HCT116 (cell line): ENCODE data around the gene ZNRF2. TPM values are rescaled to one million over a fixed set of nuclear protein-coding genes. Genes with fewer than 3 reads are reported as not detected.

Experiments used
- ATAC-seq: fragments of 200-7000 bp; cut with Tn5 transposase; 2 replicates; pipeline ENCODE4 v1.9.1; 2020; ENCODE audit warnings: mild to moderate bottlenecking, moderate library complexity
- BruUV-seq: library from RNA; stranded (reverse); fragments of 400-500 nt; replicated peaks from 2 replicates; lab custom pipeline; 2021; lab: Mats Ljungman, UMichigan
- CTCF ChIA-PET: fragments of 300-600 bp; sonication (Branson Sonifier 250); formaldehyde crosslinking; loops from one replicate; lab custom pipeline; 2021; ENCODE audit warnings: antibody characterized with exemption; lab: Charles Lee
- POLR2A ChIA-PET: fragments of 300-600, 350-600 bp; sonication (Branson Sonifier 250); formaldehyde crosslinking; loops from one replicate; lab custom pipeline; 2021; ENCODE audit warnings: antibody characterized with exemption; lab: Charles Lee
- RAD21 ChIA-PET, 2 experiments: fragments of 300-600 bp; sonication (Branson Sonifier 250); formaldehyde crosslinking; loops; one replicate each; lab custom pipeline; 2023; ENCODE audit warnings: low total read pairs in 2 of 2; ENCODE audit not compliant: uncharacterized antibody in 2 of 2, unreplicated experiment in 2 of 2, low non-redundant PET in 1 of 2; lab: Charles Lee
- DNase-seq: peaks from one replicate; pipeline ENCODE4 v3.0.0-alpha.2; 2010; ENCODE audit warnings: low read depth, low spot score
- H2AFZ ChIP-seq: fragments of 200-600 bp; shearing (Covaris generic), sonication (generic); 2 replicates; pipeline ENCODE4 v1.6.1; 2017; ENCODE audit warnings: low read depth, mixed run types, mixed read lengths, antibody characterized with exemption, low read length; ENCODE audit not compliant: poor library complexity, severe bottlenecking
- H3K27ac ChIP-seq: 2 replicates; pipeline ENCODE4 v1.5.1; 2012; ENCODE audit warnings: low read depth, low read length
- H3K27me3 ChIP-seq: fragments of 200-600 bp; sonication (generic); 2 replicates; pipeline ENCODE4 v1.6.1; 2016; ENCODE audit warnings: mixed run types, low read length, mixed read lengths; ENCODE audit not compliant: insufficient read depth
- H3K36me3 ChIP-seq, 2 experiments: fragments of 200-500 bp in 1 of 2; fragments of 200-600 bp in 1 of 2; sonication (Bioruptor generic) in 1 of 2; sonication (generic) in 1 of 2; 2 replicates each; pipeline versions ENCODE4 v1.5.1 to v1.6.1; 2014 to 2016; ENCODE audit warnings: low read length in 2 of 2, inconsistent platforms in 1 of 2, mixed read lengths in 1 of 2, mixed run types in 1 of 2; ENCODE audit not compliant: insufficient read depth in 2 of 2, control insufficient read depth in 1 of 2
- H3K4me1 ChIP-seq, 2 experiments: fragments of 200-600 bp in 1 of 2; sonication (generic) in 1 of 2; 2 replicates each; pipeline versions ENCODE4 v1.5.1 to v1.6.1; 2012 to 2017; ENCODE audit warnings: low read length in 2 of 2, inconsistent platforms in 1 of 2, mild to moderate bottlenecking in 1 of 2, mixed read lengths in 1 of 2, mixed run types in 1 of 2, moderate library complexity in 1 of 2; ENCODE audit not compliant: insufficient read depth in 2 of 2, control insufficient read depth in 1 of 2
- H3K4me2 ChIP-seq: fragments of 200-600 bp; sonication (generic); 2 replicates; pipeline ENCODE4 v1.6.1; 2017; ENCODE audit warnings: mixed run types, low read length, mixed read lengths
- H3K4me3 ChIP-seq, 2 experiments: fragments of 200-600 bp in 1 of 2; sonication (generic) in 1 of 2; replicated peaks in 1 of 2; 2 replicates each; pipeline ENCODE4 v1.5.1; 2011 to 2016; ENCODE audit warnings: low read length in 2 of 2, control low read depth in 1 of 2, low read depth in 1 of 2, mild to moderate bottlenecking in 1 of 2, mixed read lengths in 1 of 2, mixed run types in 1 of 2
- H3K79me2 ChIP-seq: fragments of 200-600 bp; sonication (generic); 2 replicates; pipeline ENCODE4 v1.6.1; 2017; ENCODE audit warnings: mild to moderate bottlenecking, mixed run types, low read length, moderate library complexity, mixed read lengths; ENCODE audit not compliant: insufficient read depth
- H3K9ac ChIP-seq: fragments of 200-600 bp; sonication (generic); 2 replicates; pipeline ENCODE4 v1.6.1; 2016; ENCODE audit warnings: low read length, mixed read lengths
- H3K9me2 ChIP-seq: fragments of 200-600 bp; sonication (generic), shearing (Covaris generic); 2 replicates; pipeline ENCODE4 v1.6.1; 2017; ENCODE audit warnings: mixed run types, mild to moderate bottlenecking, moderate library complexity; ENCODE audit not compliant: insufficient read depth
- H3K9me3 ChIP-seq, 2 experiments: fragments of 200-500 bp in 1 of 2; fragments of 200-600 bp in 1 of 2; sonication (Bioruptor generic) in 1 of 2; sonication (generic) in 1 of 2; 2 replicates each; pipeline ENCODE4 v1.6.1; 2014 to 2017; ENCODE audit warnings: low read length in 2 of 2, mixed read lengths in 2 of 2, inconsistent platforms in 1 of 2, low read depth in 1 of 2, mild to moderate bottlenecking in 1 of 2, mixed run types in 1 of 2, moderate library complexity in 1 of 2; ENCODE audit not compliant: control insufficient read depth in 1 of 2, insufficient read depth in 1 of 2
- H4K20me1 ChIP-seq: fragments of 200-600 bp; sonication (generic), shearing (Covaris generic); 2 replicates; pipeline ENCODE4 v1.6.1; 2017; ENCODE audit warnings: mixed run types, mild to moderate bottlenecking, moderate library complexity; ENCODE audit not compliant: insufficient read depth
- CTCF ChIP-seq, 3 experiments: fragments of 200-600 bp in 1 of 3; sonication (generic) in 1 of 3; IDR thresholded peaks in 2 of 3; conservative IDR thresholded peaks in 1 of 3; 2 replicates each; pipeline ENCODE4 v1.5.1; 2012 to 2017; ENCODE audit warnings: low read depth in 2 of 3, low read length in 2 of 3, antibody characterized with exemption in 1 of 3, borderline replicate concordance in 1 of 3, control low read depth in 1 of 3, mild to moderate bottlenecking in 1 of 3, mixed read lengths in 1 of 3, mixed run types in 1 of 3, moderate library complexity in 1 of 3; ENCODE audit not compliant: insufficient read depth in 1 of 3
- ELF1 ChIP-seq: IDR thresholded peaks from 2 replicates; pipeline ENCODE4 v1.6.1; 2012; ENCODE audit warnings: low read depth, borderline replicate concordance
- POLR2AphosphoS5 ChIP-seq: IDR thresholded peaks from 2 replicates; pipeline ENCODE4 v1.6.1; 2011; ENCODE audit warnings: mild to moderate bottlenecking, low read depth, low read length, moderate library complexity
- ZBTB33 ChIP-seq: IDR thresholded peaks from 2 replicates; pipeline ENCODE4 v1.6.1; 2011; ENCODE audit warnings: mild to moderate bottlenecking, low read length, moderate library complexity; ENCODE audit not compliant: insufficient replicate concordance; ENCODE audit errors: extremely low read depth
- ZNF274 ChIP-seq: fragments of 200-500 bp; sonication (Bioruptor generic); IDR thresholded peaks from 2 replicates; pipeline ENCODE4 v1.6.1; 2014; ENCODE audit warnings: mild to moderate bottlenecking, low read depth, low read length, inconsistent platforms
- intact Hi-C: fragments of 100-400 bp; cut with micrococcal nuclease; formaldehyde crosslinking; loops from 2 replicates; pipeline ENCODE4 v1.10.0; 2022
- total RNA-seq: library from RNA; stranded (reverse); gene quantifications from one replicate; pipeline ENCODE4 v1.2.1, GENCODE V29; 2021; ENCODE audit not compliant: unreplicated experiment
- TF ChIP-seq, protein P1 (sequence below): IDR thresholded peaks from 2 replicates; pipeline ENCODE4 v1.6.1; 2012; ENCODE audit warnings: low read depth

Gene ZNRF2
- total RNA-seq, 1 experiment from 2014 or later, result 10.2 TPM

DNA sequence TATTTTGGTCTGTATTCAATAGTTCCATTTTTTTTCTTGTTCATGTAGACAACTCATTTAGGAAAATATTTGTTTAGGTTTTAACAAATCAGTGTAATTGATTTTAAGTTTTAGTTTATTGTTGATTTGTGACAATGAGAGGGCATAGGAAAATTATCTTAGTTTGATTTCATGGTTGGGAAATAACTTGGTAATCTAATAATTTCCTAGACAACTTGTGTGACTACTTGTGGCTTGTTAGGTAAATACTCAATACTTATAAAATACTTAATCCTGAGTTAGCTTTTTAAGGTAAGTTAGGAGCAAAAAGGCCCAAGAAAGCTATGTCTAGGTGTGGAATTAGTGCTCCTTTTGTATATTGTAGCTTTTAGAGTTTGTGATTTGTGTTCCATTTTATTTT lies 65.4 kb downstream of the ZNRF2 start:
- Histone ChIP-seq H3K4me3 (no peak overlapping the region), H3K9me2 (no peaks in the 10 kb centered on the region), H3K9ac (no peak overlapping the region), H3K9me3 (no peaks in the 10 kb centered on the region), H3K79me2 (peaks cover 19% of the 10 kb centered on the region; the same call in 1 of the 2 replicates), H2AFZ (no peak overlapping the region), H4K20me1 (no peaks in the 10 kb centered on the region), H3K4me2 (no peak overlapping the region), H3K4me1 (peaks cover 20 to 24% of the 10 kb centered on the region in 2 experiments), H3K27me3 (no peaks in the 10 kb centered on the region), H3K36me3 (no peaks in the 10 kb centered on the region), H3K27ac (no peak overlapping the region)
- intact Hi-C loops, result no loop called here
- POLR2A ChIA-PET, result no interaction called here
- BruUV-seq, result no TSS peak
- RAD21 ChIA-PET, result no interaction called here
- ATAC-seq (no peak), DNase-seq (no peak)
- no peak for TF ChIP-seq ZNF274
- TF ChIP-seq ZBTB33, result no peak
- TF ChIP-seq, protein P1, sequence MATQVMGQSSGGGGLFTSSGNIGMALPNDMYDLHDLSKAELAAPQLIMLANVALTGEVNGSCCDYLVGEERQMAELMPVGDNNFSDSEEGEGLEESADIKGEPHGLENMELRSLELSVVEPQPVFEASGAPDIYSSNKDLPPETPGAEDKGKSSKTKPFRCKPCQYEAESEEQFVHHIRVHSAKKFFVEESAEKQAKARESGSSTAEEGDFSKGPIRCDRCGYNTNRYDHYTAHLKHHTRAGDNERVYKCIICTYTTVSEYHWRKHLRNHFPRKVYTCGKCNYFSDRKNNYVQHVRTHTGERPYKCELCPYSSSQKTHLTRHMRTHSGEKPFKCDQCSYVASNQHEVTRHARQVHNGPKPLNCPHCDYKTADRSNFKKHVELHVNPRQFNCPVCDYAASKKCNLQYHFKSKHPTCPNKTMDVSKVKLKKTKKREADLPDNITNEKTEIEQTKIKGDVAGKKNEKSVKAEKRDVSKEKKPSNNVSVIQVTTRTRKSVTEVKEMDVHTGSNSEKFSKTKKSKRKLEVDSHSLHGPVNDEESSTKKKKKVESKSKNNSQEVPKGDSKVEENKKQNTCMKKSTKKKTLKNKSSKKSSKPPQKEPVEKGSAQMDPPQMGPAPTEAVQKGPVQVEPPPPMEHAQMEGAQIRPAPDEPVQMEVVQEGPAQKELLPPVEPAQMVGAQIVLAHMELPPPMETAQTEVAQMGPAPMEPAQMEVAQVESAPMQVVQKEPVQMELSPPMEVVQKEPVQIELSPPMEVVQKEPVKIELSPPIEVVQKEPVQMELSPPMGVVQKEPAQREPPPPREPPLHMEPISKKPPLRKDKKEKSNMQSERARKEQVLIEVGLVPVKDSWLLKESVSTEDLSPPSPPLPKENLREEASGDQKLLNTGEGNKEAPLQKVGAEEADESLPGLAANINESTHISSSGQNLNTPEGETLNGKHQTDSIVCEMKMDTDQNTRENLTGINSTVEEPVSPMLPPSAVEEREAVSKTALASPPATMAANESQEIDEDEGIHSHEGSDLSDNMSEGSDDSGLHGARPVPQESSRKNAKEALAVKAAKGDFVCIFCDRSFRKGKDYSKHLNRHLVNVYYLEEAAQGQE, result no peak
- TF ChIP-seq POLR2AphosphoS5, result no peak
- no peak for TF ChIP-seq ELF1
- no peak for TF ChIP-seq CTCF (IDR thresholded peaks at IDR 0.05 in 2 of 3, conservative IDR thresholded peaks at IDR 0.05 in 1 of 3; ENCODE audit: borderline replicate concordance in 1 of 3, insufficient read depth in 1 of 3, low read depth in 2 of 3, low read length in 2 of 3)
- CTCF ChIA-PET, result interaction anchor here (1.2 kb wide), 1 partner anchor 74 kb away, joined by 3 read pairs; no protein-coding TSS in a partner anchor
